ENCODE measurements around the gene NDUFA13. TPM values are rescaled to one million over a fixed set of nuclear protein-coding genes. Genes with fewer than 3 reads are reported as not detected.
"Not testable (repeated sequence)": the region's sequence is repeated elsewhere in the genome, so short reads cannot be mapped to it uniquely, and the experiment has no call there.

NDUFA13 gene
- total RNA-seq: 100 to 1,000 TPM in 1 of 4 donors, 10 to 100 TPM in 3; 21.1 to 100 (median 76.0) TPM

- H3K27ac ChIP-seq: peak within 1 kb of the TSS; percentile 83 to 89 (median 86)
- TF ChIP-seq EP300 (IDR thresholded peaks at IDR 0.05; ENCODE audit: low read depth) (no peak), POLR2AphosphoS5 (IDR thresholded peaks at IDR 0.05) (peak; percentile 98 to 100 (median 100)), POLR2A (IDR thresholded peaks at IDR 0.05) (peak; percentile 85)
- TF ChIP-seq, protein P1, sequence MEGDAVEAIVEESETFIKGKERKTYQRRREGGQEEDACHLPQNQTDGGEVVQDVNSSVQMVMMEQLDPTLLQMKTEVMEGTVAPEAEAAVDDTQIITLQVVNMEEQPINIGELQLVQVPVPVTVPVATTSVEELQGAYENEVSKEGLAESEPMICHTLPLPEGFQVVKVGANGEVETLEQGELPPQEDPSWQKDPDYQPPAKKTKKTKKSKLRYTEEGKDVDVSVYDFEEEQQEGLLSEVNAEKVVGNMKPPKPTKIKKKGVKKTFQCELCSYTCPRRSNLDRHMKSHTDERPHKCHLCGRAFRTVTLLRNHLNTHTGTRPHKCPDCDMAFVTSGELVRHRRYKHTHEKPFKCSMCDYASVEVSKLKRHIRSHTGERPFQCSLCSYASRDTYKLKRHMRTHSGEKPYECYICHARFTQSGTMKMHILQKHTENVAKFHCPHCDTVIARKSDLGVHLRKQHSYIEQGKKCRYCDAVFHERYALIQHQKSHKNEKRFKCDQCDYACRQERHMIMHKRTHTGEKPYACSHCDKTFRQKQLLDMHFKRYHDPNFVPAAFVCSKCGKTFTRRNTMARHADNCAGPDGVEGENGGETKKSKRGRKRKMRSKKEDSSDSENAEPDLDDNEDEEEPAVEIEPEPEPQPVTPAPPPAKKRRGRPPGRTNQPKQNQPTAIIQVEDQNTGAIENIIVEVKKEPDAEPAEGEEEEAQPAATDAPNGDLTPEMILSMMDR (IDR thresholded peaks at IDR 0.05): peak in 4 of 5 experiments; percentile 10 to 46 (median 26)
- H3K36me3 ChIP-seq: no peaks in the 10 kb centered on the region
- WGBS, 2 donors (ENCODE audit: low coverage in 1 of 2): 4% methylated on average over 61 of the region's 61 CpGs; no CpG with 5 or more reads in 1 of the 2 donors
- H3K4me3 ChIP-seq: peak within 1 kb of the TSS; percentile 71 to 83 (median 76)
- in situ Hi-C loops (cut with MboI; ENCODE audit: low pct_ligation_motif_present in 1 of 4, low pct_unique_long_range_greater_than_20kb in 1 of 4, low sequenced_read_pairs in 3 of 4) (no loop called here), intact Hi-C loops (cut with DNase I; ENCODE audit: low total_unique reads) (no loop called here)
- peak; percentile 95 for DNase-seq
- H3K4me1 ChIP-seq: peaks cover 6 to 33% (median 19%) of the 10 kb centered on the region in 4 donors
- no peaks in the 10 kb centered on the region for H3K9me3 ChIP-seq
- no peaks in the 10 kb centered on the region for H3K27me3 ChIP-seq
Observed at GRCh38 chr19:19515642-19516519, at the start of gene NDUFA13. NDUFA13 (plus strand) TSS chr19:19516225; CDS start chr19:19516239, 14 bp downstream.

GRCh38 chr19:19468424-19469050 is 47.5 kb upstream of the NDUFA13 start:
- Histone ChIP-seq H3K36me3 (peaks cover 0 to 30% (median 12%) of the 10 kb centered on the region in 4 donors), H3K4me1 (peaks cover 10 to 30% (median 19%) of the 10 kb centered on the region in 4 donors), H3K27me3 (no peaks in the 10 kb centered on the region), H3K27ac (no peak overlapping the region), H3K9me3 (peaks cover 11 to 14% of the 10 kb centered on the region in 2 donors), H3K4me3 (no peak overlapping the region)
- no peak for DNase-seq
- in situ Hi-C loops (cut with MboI; ENCODE audit: low pct_ligation_motif_present in 1 of 4, low pct_unique_long_range_greater_than_20kb in 1 of 4, low sequenced_read_pairs in 3 of 4): no loop called here
- 94 to 96% methylated on average over 2 of the region's 2 CpGs for WGBS, 2 donors (ENCODE audit: low coverage in 1 of 2)
- intact Hi-C loops (cut with DNase I; ENCODE audit: low total_unique reads): no loop called here
- TF ChIP-seq, protein P1 (IDR thresholded peaks at IDR 0.05): no peak
- TF ChIP-seq POLR2A (IDR thresholded peaks at IDR 0.05) (no peak), EP300 (IDR thresholded peaks at IDR 0.05; ENCODE audit: low read depth) (no peak), POLR2AphosphoS5 (IDR thresholded peaks at IDR 0.05) (no peak)

GRCh38 chr19:19470579-19470978 is 45.4 kb upstream of the NDUFA13 start:
- H3K27ac ChIP-seq: peak overlapping the region; percentile 39 to 57 (median 48)
- H3K4me3 ChIP-seq: no peak overlapping the region
- H3K4me1 ChIP-seq: peaks cover 0 to 23% (median 11%) of the 10 kb centered on the region in 4 donors
- H3K36me3 ChIP-seq: peaks cover 0 to 27% (median 9%) of the 10 kb centered on the region in 4 donors
- intact Hi-C loops (cut with DNase I; ENCODE audit: low total_unique reads): no loop called here
- in situ Hi-C loops (cut with MboI; ENCODE audit: low pct_ligation_motif_present in 1 of 4, low pct_unique_long_range_greater_than_20kb in 1 of 4, low sequenced_read_pairs in 3 of 4): no loop called here
- TF ChIP-seq, protein P1 (IDR thresholded peaks at IDR 0.05): no peak
- TF ChIP-seq POLR2A (IDR thresholded peaks at IDR 0.05) (no peak), POLR2AphosphoS5 (IDR thresholded peaks at IDR 0.05) (no peak), EP300 (IDR thresholded peaks at IDR 0.05; ENCODE audit: low read depth) (no peak)
- no peaks in the 10 kb centered on the region for H3K27me3 ChIP-seq
- WGBS, 2 donors (ENCODE audit: low coverage in 1 of 2): 64 to 65% methylated on average over 2 to 3 of the region's 3 CpGs
- DNase-seq: no peak
- peaks cover 11 to 14% of the 10 kb centered on the region in 2 donors for H3K9me3 ChIP-seq

- TF ChIP-seq EP300 (IDR thresholded peaks at IDR 0.05; ENCODE audit: low read depth) (no peak), POLR2AphosphoS5 (IDR thresholded peaks at IDR 0.05) (no peak), POLR2A (IDR thresholded peaks at IDR 0.05) (no peak)
- TF ChIP-seq, protein P1 (IDR thresholded peaks at IDR 0.05): no peak
- peaks cover 11 to 14% of the 10 kb centered on the region in 2 donors for H3K9me3 ChIP-seq
- 70 to 81% methylated on average over 3 to 6 of the region's 6 CpGs for WGBS, 2 donors (ENCODE audit: low coverage in 1 of 2)
- no peak overlapping the region for H3K4me3 ChIP-seq
- no peaks in the 10 kb centered on the region for H3K27me3 ChIP-seq
- no peak overlapping the region for H3K27ac ChIP-seq
- in situ Hi-C loops (cut with MboI; ENCODE audit: low pct_ligation_motif_present in 1 of 4, low pct_unique_long_range_greater_than_20kb in 1 of 4, low sequenced_read_pairs in 3 of 4) (no loop called here), intact Hi-C loops (cut with DNase I; ENCODE audit: low total_unique reads) (no loop called here)
- no peak for DNase-seq
- peaks cover 0 to 17% (median 5%) of the 10 kb centered on the region in 4 donors for H3K36me3 ChIP-seq
- H3K4me1 ChIP-seq: peaks cover 0 to 30% (median 11%) of the 10 kb centered on the region in 4 donors
Observed at GRCh38 chr19:19471682-19472081, 44.3 kb upstream of the NDUFA13 start.

- in situ Hi-C loops (cut with MboI; ENCODE audit: low pct_ligation_motif_present in 1 of 4, low pct_unique_long_range_greater_than_20kb in 1 of 4, low sequenced_read_pairs in 3 of 4): not testable (repeated sequence)
- peaks cover 0 to 13% (median 5%) of the 10 kb centered on the region in 4 donors for H3K36me3 ChIP-seq
- 59 to 64% methylated on average over 3 to 5 of the region's 5 CpGs for WGBS, 2 donors (ENCODE audit: low coverage in 1 of 2)
Observed at GRCh38 chr19:19472106-19472505, 43.9 kb upstream of the NDUFA13 start.

More at GRCh38 chr19:19472106-19472505, 43.9 kb upstream of the NDUFA13 start:
- H3K9me3 ChIP-seq: peaks cover 11 to 14% of the 10 kb centered on the region in 2 donors
- H3K27ac ChIP-seq; H3K27me3 ChIP-seq; intact Hi-C loops (cut with DNase I; ENCODE audit: low total_unique reads); DNase-seq; H3K4me3 ChIP-seq: not testable (repeated sequence)
- peaks cover 0 to 30% (median 11%) of the 10 kb centered on the region in 4 donors for H3K4me1 ChIP-seq
